Measurements from ENCODE around the gene KCTD4. TPM values are rescaled to one million over a fixed set of nuclear protein-coding genes. Genes with fewer than 3 reads are reported as not detected.

KCTD4 gene
- total and polyA plus RNA-seq, 12 donors: 0.10 TPM; not detected in 11

DNA sequence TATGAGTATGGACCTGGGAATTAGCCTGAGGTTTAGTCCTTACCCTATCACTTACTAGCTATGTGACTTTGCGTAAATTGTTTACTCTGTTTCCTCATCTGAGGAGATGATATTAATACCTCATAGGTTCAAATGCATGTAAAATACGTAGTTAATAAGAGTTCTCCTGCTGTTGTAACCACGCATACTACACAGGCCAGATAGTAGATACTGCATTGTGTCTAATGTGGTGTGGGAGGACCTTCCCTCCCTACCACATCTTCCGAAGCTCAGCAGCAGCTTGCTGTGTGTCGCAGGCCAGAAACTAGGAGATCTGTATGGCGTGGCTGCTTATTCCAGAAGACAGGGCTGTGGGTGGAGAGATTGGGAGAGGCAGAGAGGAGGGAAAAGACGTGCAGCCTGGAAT is 57.5 kb downstream of the KCTD4 start:
- Histone ChIP-seq H3K9me3 (replicated peaks in 1 of 3) (no peaks in the 10 kb centered on the region), H3K27me3 (no peaks in the 10 kb centered on the region), H3K36me3 (replicated peaks in 1 of 2) (peaks cover 0 to 5% of the 10 kb centered on the region in 2 donors), H3K27ac (no peak overlapping the region), H3K4me1 (replicated peaks in 1 of 2) (peaks cover 5 to 9% of the 10 kb centered on the region in 2 donors), H3K4me3 (no peak overlapping the region)
- TF ChIP-seq, protein P1, sequence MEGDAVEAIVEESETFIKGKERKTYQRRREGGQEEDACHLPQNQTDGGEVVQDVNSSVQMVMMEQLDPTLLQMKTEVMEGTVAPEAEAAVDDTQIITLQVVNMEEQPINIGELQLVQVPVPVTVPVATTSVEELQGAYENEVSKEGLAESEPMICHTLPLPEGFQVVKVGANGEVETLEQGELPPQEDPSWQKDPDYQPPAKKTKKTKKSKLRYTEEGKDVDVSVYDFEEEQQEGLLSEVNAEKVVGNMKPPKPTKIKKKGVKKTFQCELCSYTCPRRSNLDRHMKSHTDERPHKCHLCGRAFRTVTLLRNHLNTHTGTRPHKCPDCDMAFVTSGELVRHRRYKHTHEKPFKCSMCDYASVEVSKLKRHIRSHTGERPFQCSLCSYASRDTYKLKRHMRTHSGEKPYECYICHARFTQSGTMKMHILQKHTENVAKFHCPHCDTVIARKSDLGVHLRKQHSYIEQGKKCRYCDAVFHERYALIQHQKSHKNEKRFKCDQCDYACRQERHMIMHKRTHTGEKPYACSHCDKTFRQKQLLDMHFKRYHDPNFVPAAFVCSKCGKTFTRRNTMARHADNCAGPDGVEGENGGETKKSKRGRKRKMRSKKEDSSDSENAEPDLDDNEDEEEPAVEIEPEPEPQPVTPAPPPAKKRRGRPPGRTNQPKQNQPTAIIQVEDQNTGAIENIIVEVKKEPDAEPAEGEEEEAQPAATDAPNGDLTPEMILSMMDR (IDR thresholded peaks at IDR 0.05): no peak
- no peak for TF ChIP-seq POLR2A (IDR thresholded peaks at IDR 0.05)
- intact Hi-C loops (cut with DNase I): no loop called here
- DNase-seq: no peak
- WGBS, 4 donors: 81 to 97% (median 93%) methylated on average over 7 of the region's 7 CpGs

Other genes starting within 250 kb of the KCTD4 start
- gene NUFIP1, start 211.6 kb downstream of the KCTD4 start, total RNA-seq: 1 to 10 TPM in 8 of 9 donors, under 1 TPM in 1; 0.79 to 6.9 (median 4.5) TPM
- 1 to 10 TPM; 2.7 to 9.3 (median 2.8) TPM for gene NUFIP1, start 211.6 kb downstream of the KCTD4 start, polyA plus RNA-seq
- 10 to 100 TPM; 12.7 to 42.0 (median 27.0) TPM for gene GPALPP1, start 211.5 kb downstream of the KCTD4 start, total RNA-seq
- gene GPALPP1, start 211.5 kb downstream of the KCTD4 start, polyA plus RNA-seq: 10 to 100 TPM in 2 of 3 donors, 1 to 10 TPM in 1; 9.6 to 20.6 (median 11.3) TPM
- gene GTF2F2, start 80.5 kb downstream of the KCTD4 start, total RNA-seq: 10 to 100 TPM; 11.4 to 34.4 (median 21.9) TPM
- gene GTF2F2, start 80.5 kb downstream of the KCTD4 start, polyA plus RNA-seq: 10 to 100 TPM; 23.2 to 30.6 (median 24.1) TPM
- 1,000 to 10,000 TPM; 1,778 to 5,574 (median 3,785) TPM for gene TPT1, start 140.1 kb upstream of the KCTD4 start, total RNA-seq
- gene TPT1, start 140.1 kb upstream of the KCTD4 start, polyA plus RNA-seq: 1,000 to 10,000 TPM; 4,931 to 8,150 (median 5,619) TPM
- 10 to 100 TPM; 16.6 to 45.6 (median 19.2) TPM for gene SLC25A30, start 217.3 kb upstream of the KCTD4 start, total RNA-seq
- 10 to 100 TPM in 1 of 3 donors, 1 to 10 TPM in 2; 3.4 to 34.7 (median 7.2) TPM for gene SLC25A30, start 217.3 kb upstream of the KCTD4 start, polyA plus RNA-seq